Iris pigment epithelial cell (primary cell): ENCODE data around the gene KLF15.
"Not testable (repeated sequence)": the region's sequence is repeated elsewhere in the genome, so short reads cannot be mapped to it uniquely, and the experiment has no call there.

ENCODE experiments used
- DNase-seq: peaks from one replicate; pipeline ENCODE4 v3.0.0-alpha.2; 2011; ENCODE audit warnings: low read depth

The KLF15 gene

GRCh38 chr3:126346466-126346865, 10.7 kb downstream of the KLF15 start:
- no peak for DNase-seq

DNA sequence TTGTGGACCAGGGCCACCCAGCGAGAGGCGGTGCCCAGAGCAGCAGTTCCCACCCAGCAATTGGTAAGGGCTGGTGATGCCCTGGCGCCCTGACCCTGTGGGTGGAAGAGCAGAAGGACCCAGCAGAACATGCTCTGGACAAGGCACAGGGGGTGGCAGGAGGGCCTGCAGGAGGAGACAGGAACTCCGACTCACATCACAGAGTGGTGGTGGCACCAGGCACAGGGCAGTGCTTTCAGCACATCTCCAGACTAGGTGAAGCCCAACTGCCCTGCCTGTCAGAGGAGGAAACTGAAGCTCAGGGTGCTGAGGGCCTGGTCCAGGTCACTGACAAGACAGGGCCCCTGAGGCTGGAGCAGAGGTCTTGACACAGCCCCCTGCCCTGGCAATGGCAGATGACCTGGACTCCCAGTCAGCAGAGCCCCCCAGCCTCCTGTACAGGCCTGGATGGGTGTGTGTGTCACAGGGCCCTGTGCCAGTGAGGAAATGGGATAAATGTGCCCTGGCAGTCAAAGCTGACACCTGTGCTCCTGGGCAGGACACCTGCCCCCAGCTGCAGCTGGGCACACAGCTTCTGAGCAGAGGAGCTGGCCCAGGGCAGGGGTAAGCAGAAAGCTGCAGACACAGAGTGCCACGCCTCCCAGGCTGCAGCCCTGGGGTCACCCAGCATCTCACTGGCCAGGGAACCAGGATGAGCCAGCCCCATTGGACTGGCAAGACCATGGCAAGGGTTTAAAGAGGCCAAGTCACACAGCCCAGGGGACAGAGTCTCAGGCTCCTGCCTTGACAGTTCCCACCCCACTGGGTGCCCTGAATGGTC, 11.4 kb downstream of the KLF15 start:
- no peak for DNase-seq

GRCh38 chr3:126345231-126345630, 12.0 kb downstream of the KLF15 start:
- no peak for DNase-seq

GRCh38 chr3:126344380-126345041, 12.7 kb downstream of the KLF15 start:
- DNase-seq: no peak

DNA sequence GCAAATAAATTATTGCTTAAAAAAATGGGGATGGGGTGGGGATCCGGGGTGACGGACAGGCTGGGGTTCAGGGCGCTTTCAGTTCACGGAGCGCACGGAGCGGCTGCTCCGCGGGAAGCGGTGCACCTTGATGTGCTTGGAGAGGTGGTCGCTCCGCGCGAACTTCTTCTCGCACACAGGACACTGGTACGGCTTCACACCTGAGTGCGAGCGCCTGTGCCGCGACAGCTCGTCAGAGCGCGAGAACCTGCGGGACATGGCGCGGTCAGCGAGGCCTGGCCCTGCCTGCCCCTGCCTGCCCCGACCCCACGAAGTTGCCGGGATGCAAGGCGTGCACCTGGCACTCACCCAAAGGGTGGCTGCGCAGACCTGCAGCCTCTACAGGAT, 13.6 kb downstream of the KLF15 start:
- DNase-seq: no peak

DNA sequence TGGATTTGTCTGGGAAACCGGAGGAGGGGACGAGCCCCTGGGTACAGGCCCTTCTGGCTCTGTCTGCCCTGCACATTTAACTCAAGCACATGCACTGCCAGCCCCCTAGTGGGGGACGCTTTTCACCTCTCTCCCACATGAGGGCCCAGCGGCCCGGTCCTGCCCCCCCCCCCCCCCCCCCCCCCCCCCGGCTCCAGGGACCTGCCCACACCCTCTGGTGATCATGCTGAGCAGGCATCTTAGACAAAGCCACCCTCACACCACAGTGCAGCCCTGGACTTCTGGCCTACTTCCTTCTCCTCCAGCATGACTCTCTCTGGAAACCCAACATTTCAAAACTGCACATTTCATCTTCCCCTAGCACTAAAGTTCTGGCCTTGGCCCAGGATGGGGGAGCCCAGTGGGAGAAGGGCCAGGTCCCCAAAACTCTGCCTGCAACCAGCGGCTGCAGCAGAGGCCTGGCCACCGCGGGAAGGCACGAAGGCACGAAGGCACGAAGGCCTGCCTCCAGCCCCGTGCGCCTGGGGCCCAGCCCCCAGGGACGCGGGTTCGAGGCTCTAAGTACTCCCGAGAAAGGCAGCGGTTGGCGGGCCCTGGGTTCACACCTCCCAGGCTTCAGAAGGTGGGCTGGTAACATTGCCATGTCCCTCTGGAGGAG, 14.1 kb downstream of the KLF15 start:
- no peak for DNase-seq

- DNase-seq: no peak
Observed at GRCh38 chr3:126342211-126342610, 15.0 kb downstream of the KLF15 start.

DNA sequence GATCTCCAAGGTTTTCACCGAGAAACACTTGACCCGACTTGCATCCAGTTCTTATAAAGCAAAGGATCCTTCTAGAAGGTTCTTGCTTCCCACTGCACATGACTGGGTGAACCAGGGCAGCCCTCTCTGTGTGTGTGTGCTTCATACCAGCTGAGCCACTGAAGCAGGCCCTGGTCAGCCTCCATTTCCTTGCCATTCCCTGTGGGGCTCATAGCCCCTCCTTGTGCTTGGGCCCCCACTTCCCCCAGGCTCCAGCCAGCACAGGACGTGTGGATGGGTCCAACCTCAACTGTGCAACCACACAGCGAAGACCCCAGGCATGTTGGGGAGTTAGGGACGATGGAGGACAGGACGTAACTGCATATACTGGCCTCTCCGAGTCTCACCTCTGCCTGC, 15.5 kb downstream of the KLF15 start:
- no peak for DNase-seq

DNA sequence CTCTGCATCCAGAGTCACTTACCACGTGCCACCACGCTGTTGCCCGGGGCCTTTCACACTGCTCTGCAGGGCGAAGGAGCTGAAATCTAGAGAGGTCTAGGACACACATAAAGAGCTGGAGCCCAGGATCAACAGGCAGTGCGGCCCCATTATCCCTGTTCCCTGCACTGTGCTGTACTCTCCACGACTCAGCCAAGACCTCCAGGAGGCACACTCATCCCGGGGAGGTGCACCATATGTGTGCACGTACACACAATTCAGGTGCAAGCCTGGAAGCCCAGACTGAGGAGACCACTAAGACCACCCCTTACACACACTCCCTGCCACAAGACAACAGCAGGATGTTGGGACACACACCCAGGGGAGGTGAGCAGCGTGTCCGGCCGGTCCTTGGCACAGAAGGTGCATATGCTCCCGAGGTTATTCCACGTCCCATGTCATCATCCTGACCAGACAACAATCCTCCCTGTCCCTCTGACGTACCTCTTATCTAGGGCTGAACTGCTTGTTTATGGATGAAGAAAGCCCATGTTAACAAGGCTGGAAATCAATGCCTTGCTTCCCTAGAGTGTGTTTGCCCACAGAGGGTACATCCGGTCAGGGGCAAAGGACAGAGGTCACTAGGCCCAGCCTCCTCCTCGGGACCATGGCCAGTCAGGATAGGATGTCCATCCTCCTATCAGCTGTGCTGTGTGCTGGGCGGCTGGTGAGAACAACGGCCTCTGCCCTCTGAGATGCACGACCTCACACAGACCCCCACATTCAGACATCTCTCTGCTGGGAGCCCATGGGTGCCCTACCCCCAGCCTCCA, 16.1 kb downstream of the KLF15 start:
- no peak for DNase-seq

- no peak for DNase-seq
Observed at GRCh38 chr3:126340596-126340942, 16.6 kb downstream of the KLF15 start.

DNA sequence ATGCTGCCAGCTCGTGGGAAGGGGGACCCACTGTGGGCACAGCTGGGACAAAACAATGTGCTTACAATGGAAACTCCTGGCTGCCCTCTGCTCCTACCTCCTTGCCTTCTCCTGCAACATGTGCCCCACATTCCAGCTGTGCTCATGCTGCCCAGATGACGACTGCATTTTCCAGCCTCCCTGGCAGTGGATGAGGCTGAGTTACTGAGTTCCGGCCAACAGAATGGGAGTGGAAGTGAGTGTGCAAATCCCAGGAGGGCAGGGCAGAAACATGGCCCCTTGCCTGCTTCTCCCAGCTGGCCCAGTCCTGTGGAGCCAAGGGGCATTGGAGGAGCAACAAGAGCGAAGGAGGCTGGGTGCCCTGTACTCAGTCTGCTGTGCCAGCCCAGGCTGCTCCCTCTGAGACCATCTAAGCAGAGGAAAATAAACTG, 17.1 kb downstream of the KLF15 start:
- no peak for DNase-seq

GRCh38 chr3:126339466-126339865, 17.7 kb downstream of the KLF15 start:
- no peak for DNase-seq

DNA sequence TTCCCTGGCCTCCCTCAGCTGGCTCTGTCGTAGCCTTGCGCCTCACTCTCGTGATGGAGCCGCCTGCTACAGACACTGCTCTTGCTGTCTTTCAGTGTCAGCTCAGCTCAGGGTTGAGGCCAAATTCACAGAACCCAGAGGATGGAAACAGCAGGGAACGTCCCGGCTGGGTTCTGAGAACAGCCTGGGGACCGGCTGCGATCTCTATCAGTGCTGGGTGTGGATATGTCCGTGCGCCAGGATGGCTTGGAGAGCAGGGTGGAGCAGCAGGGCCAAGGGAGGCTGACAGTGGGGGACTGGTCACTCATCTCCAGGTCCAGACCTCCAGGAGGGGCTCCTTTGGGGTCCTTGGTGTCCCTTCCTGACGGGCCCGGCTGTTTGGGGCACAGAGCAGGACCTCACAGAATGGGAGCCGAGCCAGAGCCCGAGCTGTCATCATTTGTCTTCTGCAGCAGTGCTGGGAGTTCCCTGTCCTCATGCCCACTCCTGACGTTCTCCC, 18.4 kb downstream of the KLF15 start:
- DNase-seq: no peak

GRCh38 chr3:126337980-126338651, 19.1 kb downstream of the KLF15 start:
- DNase-seq: no peak

DNA sequence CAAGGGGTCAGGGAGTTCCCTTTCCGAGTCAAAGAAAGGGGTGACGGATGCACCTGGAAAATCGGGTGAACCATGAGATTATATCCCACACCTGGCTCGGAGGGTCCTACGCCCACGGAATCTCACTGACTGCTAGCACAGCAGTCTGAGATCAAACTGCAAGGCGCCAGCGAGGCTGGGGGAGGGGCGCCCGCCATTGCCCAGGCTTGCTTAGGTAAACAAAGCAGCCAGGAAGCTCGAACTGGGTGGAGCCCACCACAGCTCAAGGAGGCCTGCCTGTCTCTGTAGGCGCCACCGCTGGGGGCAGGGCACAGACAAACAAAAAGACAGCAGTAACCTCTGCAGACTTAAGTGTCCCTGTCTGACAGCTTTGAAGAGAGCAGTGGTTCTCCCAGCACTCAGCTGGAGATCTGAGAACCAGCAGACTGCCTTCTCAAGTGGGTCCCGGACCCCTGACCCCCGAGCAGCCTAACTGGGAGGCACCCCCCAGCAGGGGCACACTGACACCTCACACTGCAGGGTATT, 25.3 kb downstream of the KLF15 start:
- DNase-seq: not testable (repeated sequence)

GRCh38 chr3:126329927-126330725, 27.1 kb downstream of the KLF15 start:
- DNase-seq: no peak

GRCh38 chr3:126326629-126327028, 30.6 kb downstream of the KLF15 start:
- no peak for DNase-seq

DNA sequence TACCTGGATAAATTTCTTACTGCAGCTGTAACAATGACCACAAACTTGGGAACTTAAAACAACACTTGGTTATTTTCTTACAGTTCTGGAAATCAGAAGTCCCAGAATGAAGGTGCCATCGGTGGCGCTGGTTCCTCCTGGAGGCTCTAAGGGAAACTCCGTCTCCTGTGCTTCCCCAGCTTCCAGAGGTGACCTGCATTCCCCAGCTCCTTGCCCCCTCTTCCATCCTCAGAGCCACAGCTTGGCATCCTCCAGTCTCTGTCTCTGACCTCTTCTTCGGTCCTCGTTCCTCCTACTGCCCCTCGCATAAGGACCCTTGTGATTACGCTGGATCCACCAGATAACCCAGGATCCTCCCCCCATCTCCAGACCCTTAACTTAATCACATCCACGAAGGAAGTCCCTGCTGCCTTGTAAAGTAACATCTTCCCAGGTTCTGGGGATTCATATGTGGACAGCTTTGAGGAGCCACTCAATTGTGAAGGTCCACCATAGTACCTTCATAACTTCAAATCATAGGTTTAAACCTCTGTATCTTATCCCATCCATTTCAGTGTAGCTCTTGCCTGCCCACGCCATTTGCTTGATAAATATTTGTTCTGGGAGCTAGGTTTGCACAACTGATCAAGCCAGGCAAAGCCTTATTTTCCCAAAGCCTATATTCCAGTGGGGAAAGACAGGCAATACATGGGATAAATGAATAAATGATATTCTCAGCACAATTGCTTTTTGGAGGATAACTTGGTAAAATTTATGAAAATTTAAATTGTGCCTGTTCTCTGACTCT, 34.8 kb downstream of the KLF15 start:
- DNase-seq: no peak

DNA sequence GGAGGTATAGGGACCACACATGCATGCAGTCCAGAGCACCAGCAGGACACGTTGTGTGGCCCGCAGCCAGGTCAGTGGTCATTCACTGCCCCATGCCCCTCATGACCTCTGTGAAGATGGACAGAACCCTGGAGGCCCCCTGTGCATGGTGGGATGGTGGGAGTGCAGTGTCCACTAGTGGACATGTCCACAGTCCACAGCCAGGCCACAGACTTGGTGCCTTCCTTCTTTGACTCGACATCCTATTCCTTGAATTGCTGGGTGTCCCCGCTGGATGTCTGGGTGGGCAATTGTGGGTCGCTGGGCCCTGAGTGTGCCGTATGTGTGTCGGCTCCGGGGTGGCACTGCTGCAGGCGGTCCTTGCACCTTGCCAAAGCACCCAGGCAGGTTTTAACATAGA, 35.7 kb downstream of the KLF15 start:
- DNase-seq: no peak
